WTC11 (cell line): ENCODE results near the gene GTPBP3.

Source experiments
- ATF6 ChIP-seq: sonication (generic); formaldehyde crosslinking; IDR thresholded peaks from 2 replicates; pipeline ENCODE4 v1.8.1; 2023; ENCODE audit warnings: mild to moderate bottlenecking, missing genetic modification reagents
- CREB1 ChIP-seq: sonication (generic); formaldehyde crosslinking; IDR thresholded peaks from 2 replicates; pipeline ENCODE4 v1.8.0; 2023; ENCODE audit warnings: mild to moderate bottlenecking, missing genetic modification reagents
- CTCF ChIP-seq: fragments of 200-600 bp; IDR thresholded peaks from 2 replicates; pipeline ENCODE4 v1.8.0; 2022; ENCODE audit warnings: antibody characterized with exemption

- TF ChIP-seq ATF6: no peak
- no peak for TF ChIP-seq CREB1 (CRISPR knock-in tag)
- no peak for TF ChIP-seq CTCF
These were observed 3.0 kb downstream of the GTPBP3 start for GRCh38 chr19:17340302-17340870.
